OCI-LY1 (cell line): ENCODE data around the gene MARVELD2.

ENCODE experiments used
- H2AFZ ChIP-seq: fragments of 200-600 bp; sonication (generic), shearing (Covaris generic); 2 replicates; pipeline ENCODE4 v1.6.0; 2014; ENCODE audit warnings: antibody characterized with exemption, mild to moderate bottlenecking, low read length
- H3F3A ChIP-seq: fragments of 200-600 bp; sonication (generic), shearing (Covaris generic); 2 replicates; pipeline ENCODE4 v1.6.0; 2014; ENCODE audit warnings: mild to moderate bottlenecking, antibody characterized with exemption, low read length, moderate library complexity; ENCODE audit not compliant: insufficient read depth
- H3K27ac ChIP-seq: fragments of 200-600 bp; sonication (generic); 2 replicates; pipeline ENCODE4 v1.5.1; 2014; ENCODE audit warnings: low read length, mixed run types, mild to moderate bottlenecking, low read depth; ENCODE audit not compliant: poor library complexity, severe bottlenecking
- H3K27me3 ChIP-seq: fragments of 200-600 bp; sonication (generic); 2 replicates; pipeline ENCODE4 v1.6.0; 2014; ENCODE audit warnings: antibody characterized with exemption, mild to moderate bottlenecking, low read length, moderate library complexity; ENCODE audit not compliant: insufficient read depth
- H3K36me3 ChIP-seq: fragments of 200-600 bp; sonication (generic); 2 replicates; pipeline ENCODE4 v1.6.1; 2014; ENCODE audit warnings: mild to moderate bottlenecking, antibody characterized with exemption, low read length, moderate library complexity, mixed read lengths; ENCODE audit not compliant: insufficient read depth
- H3K4me1 ChIP-seq: fragments of 200-600 bp; sonication (generic); 2 replicates; pipeline ENCODE4 v1.5.1; 2014; ENCODE audit warnings: mild to moderate bottlenecking, low read length, moderate library complexity; ENCODE audit not compliant: insufficient read depth, severe bottlenecking
- H3K4me2 ChIP-seq: fragments of 200-600 bp; sonication (generic), shearing (Covaris generic); 2 replicates; pipeline ENCODE4 v1.6.1; 2014; ENCODE audit warnings: low read length
- H3K4me3 ChIP-seq: fragments of 200-600 bp; sonication (generic); 2 replicates; pipeline ENCODE4 v1.5.1; 2014; ENCODE audit warnings: low read length, low read depth, mild to moderate bottlenecking, mixed read lengths; ENCODE audit not compliant: poor library complexity, severe bottlenecking
- H3K79me2 ChIP-seq: fragments of 200-600 bp; shearing (Covaris generic); 2 replicates; pipeline ENCODE4 v1.6.1; 2016; ENCODE audit warnings: mixed run types, low read length, mixed read lengths; ENCODE audit not compliant: insufficient read depth
- H3K9ac ChIP-seq: fragments of 200-600 bp; sonication (generic), shearing (Covaris generic); 2 replicates; pipeline ENCODE4 v1.6.1; 2014; ENCODE audit warnings: mild to moderate bottlenecking, low read length, mixed read lengths
- H3K9me2 ChIP-seq: fragments of 200-600 bp; sonication (generic), shearing (Covaris generic); 2 replicates; pipeline ENCODE4 v1.6.1; 2014; ENCODE audit warnings: low read depth, mild to moderate bottlenecking, low read length, mixed read lengths
- H3K9me3 ChIP-seq: fragments of 200-600 bp; shearing (Covaris generic); 2 replicates; pipeline ENCODE4 v1.6.1; 2014; ENCODE audit warnings: low read length, mixed read lengths
- H4K20me1 ChIP-seq: fragments of 200-600 bp; sonication (generic), shearing (Covaris generic); 2 replicates; pipeline ENCODE4 v1.6.0; 2016; ENCODE audit warnings: mild to moderate bottlenecking, low read length; ENCODE audit not compliant: insufficient read depth
- CTCF ChIP-seq: fragments of 200-600 bp; sonication (generic), shearing (Covaris generic); IDR thresholded peaks from 2 replicates; pipeline ENCODE4 v1.5.1; 2017; ENCODE audit warnings: mild to moderate bottlenecking, antibody characterized with exemption, low read length, moderate library complexity, mixed read lengths
- EZH2 ChIP-seq: fragments of 200-600 bp; sonication (generic), shearing (Covaris generic); IDR thresholded peaks from 2 replicates; pipeline ENCODE4 v1.8.0; 2017; ENCODE audit warnings: borderline replicate concordance, mixed run types, mild to moderate bottlenecking, antibody characterized with exemption, low read length, moderate library complexity, mixed read lengths

The MARVELD2 gene

GRCh38 chr5:69416699-69417098, 1.8 kb downstream of the MARVELD2 start:
- Histone ChIP-seq H3K9me2 (no peaks in the 10 kb centered on the region), H2AFZ (no peak overlapping the region), H3K79me2 (no peaks in the 10 kb centered on the region), H3K4me1 (peaks cover 19% of the 10 kb centered on the region), H3K4me2 (no peak overlapping the region), H3K4me3 (no peak overlapping the region), H3K9me3 (no peaks in the 10 kb centered on the region), H4K20me1 (no peaks in the 10 kb centered on the region), H3F3A (peaks cover 3% of the 10 kb centered on the region; the same call in 1 of the 2 replicates), H3K27ac (no peak overlapping the region), H3K36me3 (peaks cover 13% of the 10 kb centered on the region; the same call in 1 of the 2 replicates), H3K27me3 (no peaks in the 10 kb centered on the region), H3K9ac (no peak overlapping the region)
- TF ChIP-seq CTCF (no peak), EZH2 (no peak)

GRCh38 chr5:69418554-69418953, 3.6 kb downstream of the MARVELD2 start:
- no peaks in the 10 kb centered on the region for H4K20me1 ChIP-seq
- H3K27me3 ChIP-seq = no peaks in the 10 kb centered on the region
- no peaks in the 10 kb centered on the region for H3K9me3 ChIP-seq
- no peak overlapping the region for H3K27ac ChIP-seq
- no peak overlapping the region for H3K4me3 ChIP-seq
- peaks cover 3% of the 10 kb centered on the region; the same call in 1 of the 2 replicates for H3F3A ChIP-seq
- peaks cover 19% of the 10 kb centered on the region for H3K4me1 ChIP-seq
- H3K79me2 ChIP-seq = no peaks in the 10 kb centered on the region
- H2AFZ ChIP-seq = no peak overlapping the region
- H3K9me2 ChIP-seq = no peaks in the 10 kb centered on the region
- H3K4me2 ChIP-seq = no peak overlapping the region
- peaks cover 12% of the 10 kb centered on the region; the same call in 1 of the 2 replicates for H3K36me3 ChIP-seq
- TF ChIP-seq CTCF (no peak), EZH2 (no peak)
- no peak overlapping the region for H3K9ac ChIP-seq

- TF ChIP-seq EZH2 (no peak), CTCF (no peak)
- H3K9me3 ChIP-seq = no peaks in the 10 kb centered on the region
- no peak overlapping the region for H3K9ac ChIP-seq
- no peak overlapping the region for H2AFZ ChIP-seq
- no peaks in the 10 kb centered on the region for H3K79me2 ChIP-seq
- peaks cover 3% of the 10 kb centered on the region; the same call in 1 of the 2 replicates for H3K36me3 ChIP-seq
- no peak overlapping the region for H3K4me2 ChIP-seq
- no peaks in the 10 kb centered on the region for H4K20me1 ChIP-seq
- no peak overlapping the region for H3K27ac ChIP-seq
- no peaks in the 10 kb centered on the region for H3K27me3 ChIP-seq
- H3K4me1 ChIP-seq = no peaks in the 10 kb centered on the region
- H3K9me2 ChIP-seq = no peaks in the 10 kb centered on the region
- no peak overlapping the region for H3K4me3 ChIP-seq
- H3F3A ChIP-seq = no peaks in the 10 kb centered on the region
These were observed 16.7 kb downstream of the MARVELD2 start for GRCh38 chr5:69431424-69432303.
